GM06990 (cell line): ENCODE data around the gene ADCY10.
"Not testable (repeated sequence)": the region's sequence is repeated elsewhere in the genome, so short reads cannot be mapped to it uniquely, and the experiment has no call there.

ENCODE experiments used
- DNase-seq: peaks from one replicate; pipeline ENCODE4 v3.0.0-alpha.2; 2011; ENCODE audit not compliant: insufficient read length; ENCODE audit errors: extremely low read depth
- H3K27me3 ChIP-seq: replicated peaks from 2 replicates; pipeline ENCODE4 v1.6.0; 2011; ENCODE audit warnings: low read length; ENCODE audit not compliant: control insufficient read depth, insufficient read depth
- H3K36me3 ChIP-seq: 2 replicates; pipeline ENCODE4 v1.5.1; 2011; ENCODE audit warnings: low read length; ENCODE audit not compliant: control insufficient read depth, insufficient read depth
- H3K4me3 ChIP-seq: replicated peaks from 2 replicates; pipeline ENCODE4 v1.5.1; 2011; ENCODE audit warnings: low read depth, mild to moderate bottlenecking, control low read depth, low read length
- TF ChIP-seq, protein P1 (sequence below): IDR thresholded peaks from 2 replicates; pipeline ENCODE4 v1.5.1; 2011; ENCODE audit warnings: low read length, control low read depth, mild to moderate bottlenecking, inconsistent platforms; ENCODE audit not compliant: insufficient read depth, poor library complexity, severe bottlenecking

ADCY10 gene

DNA sequence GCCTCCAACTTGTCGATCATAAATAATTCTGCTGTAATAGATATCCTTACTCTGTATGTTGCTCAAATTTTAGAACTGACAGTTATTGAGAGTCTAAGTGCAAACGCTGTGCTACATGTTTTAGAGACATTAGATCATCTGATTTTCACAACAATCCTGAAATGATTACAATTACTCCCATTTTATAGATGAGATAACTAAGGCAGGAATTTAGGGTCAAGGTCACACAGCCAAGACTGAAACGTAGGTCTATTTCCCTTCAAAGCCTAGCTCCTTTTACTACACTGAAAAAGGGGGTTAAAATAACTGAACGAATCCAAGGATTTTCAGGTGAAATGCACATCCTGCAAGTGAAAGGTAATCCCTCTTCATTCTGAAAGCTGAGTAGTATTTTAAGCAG, 19.9 kb upstream of the ADCY10 start:
- Histone ChIP-seq H3K27me3 (no peaks in the 10 kb centered on the region), H3K4me3 (peak overlapping the region; percentile 78), H3K36me3 (no peaks in the 10 kb centered on the region)
- TF ChIP-seq, protein P1, sequence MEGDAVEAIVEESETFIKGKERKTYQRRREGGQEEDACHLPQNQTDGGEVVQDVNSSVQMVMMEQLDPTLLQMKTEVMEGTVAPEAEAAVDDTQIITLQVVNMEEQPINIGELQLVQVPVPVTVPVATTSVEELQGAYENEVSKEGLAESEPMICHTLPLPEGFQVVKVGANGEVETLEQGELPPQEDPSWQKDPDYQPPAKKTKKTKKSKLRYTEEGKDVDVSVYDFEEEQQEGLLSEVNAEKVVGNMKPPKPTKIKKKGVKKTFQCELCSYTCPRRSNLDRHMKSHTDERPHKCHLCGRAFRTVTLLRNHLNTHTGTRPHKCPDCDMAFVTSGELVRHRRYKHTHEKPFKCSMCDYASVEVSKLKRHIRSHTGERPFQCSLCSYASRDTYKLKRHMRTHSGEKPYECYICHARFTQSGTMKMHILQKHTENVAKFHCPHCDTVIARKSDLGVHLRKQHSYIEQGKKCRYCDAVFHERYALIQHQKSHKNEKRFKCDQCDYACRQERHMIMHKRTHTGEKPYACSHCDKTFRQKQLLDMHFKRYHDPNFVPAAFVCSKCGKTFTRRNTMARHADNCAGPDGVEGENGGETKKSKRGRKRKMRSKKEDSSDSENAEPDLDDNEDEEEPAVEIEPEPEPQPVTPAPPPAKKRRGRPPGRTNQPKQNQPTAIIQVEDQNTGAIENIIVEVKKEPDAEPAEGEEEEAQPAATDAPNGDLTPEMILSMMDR = no peak
- DNase-seq = no peak

DNA sequence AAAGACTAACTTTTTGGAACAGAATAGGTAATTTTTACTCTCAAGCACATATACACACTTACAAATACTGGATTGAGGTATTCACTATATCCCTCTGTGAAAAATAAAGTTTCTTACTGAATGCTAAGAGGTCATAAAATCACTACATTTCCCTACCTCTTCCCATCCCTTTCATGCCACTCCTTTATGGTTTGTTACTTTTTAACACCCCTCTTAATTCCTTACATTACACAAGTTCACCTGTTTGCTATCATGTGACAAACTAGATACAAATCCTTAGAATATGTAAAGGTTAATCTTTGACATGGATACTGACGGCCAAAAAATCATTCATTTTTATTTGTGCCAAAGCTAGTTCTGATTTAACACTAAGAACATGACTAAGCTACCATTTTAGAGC, 15.8 kb upstream of the ADCY10 start:
- TF ChIP-seq, protein P1 = no peak
- Histone ChIP-seq H3K36me3 (no peaks in the 10 kb centered on the region), H3K4me3 (no peak overlapping the region), H3K27me3 (no peaks in the 10 kb centered on the region)
- no peak for DNase-seq

DNA sequence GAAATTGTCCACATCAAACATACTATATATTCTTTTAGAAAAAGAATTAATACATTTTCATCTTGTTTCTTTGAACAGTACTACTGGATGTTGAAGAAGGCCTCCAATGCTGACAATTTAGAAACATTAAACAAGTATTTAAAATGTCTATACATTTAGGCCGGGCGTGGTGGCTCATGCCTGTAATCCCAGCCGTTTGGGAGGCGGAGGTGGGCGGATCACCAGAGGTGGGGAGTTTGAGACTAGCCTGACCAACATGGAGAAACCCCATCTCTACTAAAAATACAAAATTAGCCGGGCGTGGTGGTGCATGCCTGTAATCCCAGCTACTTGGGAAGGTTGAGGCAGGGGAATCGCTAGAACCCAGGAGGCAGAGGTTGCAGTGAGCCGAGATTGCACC, 15.0 kb upstream of the ADCY10 start:
- H3K36me3 ChIP-seq, DNase-seq, H3K4me3 ChIP-seq, H3K27me3 ChIP-seq: not testable (repeated sequence)

DNA sequence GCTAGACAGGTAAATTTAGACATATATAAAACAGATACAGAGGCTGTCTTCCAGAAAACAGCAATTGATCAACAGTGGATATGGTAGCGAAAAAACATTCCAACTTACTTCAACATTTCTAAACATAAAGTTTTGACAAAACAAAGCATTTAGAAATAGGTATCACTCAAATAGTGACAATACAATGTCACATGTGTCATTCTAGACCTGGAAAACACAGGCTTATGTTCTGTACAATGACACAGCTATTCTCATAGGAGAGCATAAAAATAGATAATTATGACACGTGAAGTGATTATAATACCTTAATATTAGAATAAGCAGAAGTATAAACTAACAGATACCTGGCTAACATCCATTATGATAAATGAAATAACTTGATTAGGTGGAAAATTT, 14.5 kb upstream of the ADCY10 start:
- Histone ChIP-seq H3K27me3 (no peaks in the 10 kb centered on the region), H3K36me3 (no peaks in the 10 kb centered on the region), H3K4me3 (no peak overlapping the region)
- DNase-seq = no peak
- TF ChIP-seq, protein P1 = no peak

DNA sequence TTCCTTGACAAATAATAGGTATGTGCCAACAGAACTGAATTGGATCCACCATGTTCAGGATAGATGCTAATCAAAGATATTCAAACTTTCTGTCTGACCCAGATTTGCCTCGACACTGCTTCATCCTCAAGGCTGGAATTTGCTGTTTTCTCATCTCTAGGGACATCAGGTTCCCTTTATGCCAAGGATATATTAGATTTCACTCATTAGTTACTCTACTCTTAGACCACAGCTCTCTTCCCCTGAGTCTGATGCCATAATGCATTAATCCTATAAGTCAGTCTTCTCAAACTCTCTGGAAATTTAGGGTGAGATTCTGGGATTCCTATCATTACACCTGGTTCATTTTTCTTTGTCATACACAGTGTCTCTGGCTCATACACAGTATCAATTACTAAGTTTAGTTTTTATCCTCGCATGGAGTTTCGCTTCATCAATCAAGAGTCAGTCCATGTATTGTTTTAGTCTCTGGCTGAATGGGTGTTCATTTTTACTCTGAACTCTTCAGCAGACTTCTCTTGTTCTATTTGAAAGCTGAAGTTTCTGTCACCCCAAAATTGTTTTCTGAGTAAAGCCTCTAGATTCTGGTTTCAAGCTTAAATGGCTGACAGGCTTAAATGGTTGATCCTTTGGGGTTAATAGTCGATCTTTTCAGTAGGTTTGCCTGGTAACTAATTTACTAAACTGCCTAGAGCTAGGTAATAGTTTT, 13.3 kb upstream of the ADCY10 start:
- H3K27me3 ChIP-seq = no peaks in the 10 kb centered on the region
- TF ChIP-seq, protein P1 = no peak
- peak; percentile 25 for DNase-seq
- H3K36me3 ChIP-seq = no peaks in the 10 kb centered on the region
- no peak overlapping the region for H3K4me3 ChIP-seq

DNA sequence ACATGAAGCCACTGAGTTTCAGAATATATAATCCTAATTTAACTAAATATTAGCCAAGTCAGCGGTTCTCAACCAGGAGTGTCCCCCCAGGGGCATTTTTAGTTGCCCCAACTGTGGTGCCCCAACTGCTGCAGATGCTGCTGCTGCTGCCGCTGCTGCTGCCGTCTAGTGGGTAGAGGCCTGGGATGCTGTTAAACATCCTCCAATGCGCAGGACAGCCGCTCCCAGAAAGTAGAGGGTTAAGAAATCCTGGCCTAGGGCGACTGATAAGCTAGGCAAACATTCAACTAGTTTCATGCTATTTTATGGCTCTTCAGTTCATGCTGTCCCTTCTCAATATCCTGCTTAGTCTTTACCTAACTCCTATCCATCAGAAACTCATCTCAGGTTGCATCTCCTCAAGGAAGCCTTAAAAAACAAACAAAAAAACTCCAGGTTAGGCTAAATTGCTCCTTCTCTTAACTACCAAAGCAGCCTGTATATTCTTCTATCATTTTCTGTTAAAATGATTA, 12.6 kb upstream of the ADCY10 start:
- TF ChIP-seq, protein P1 = no peak
- Histone ChIP-seq H3K4me3 (no peak overlapping the region), H3K27me3 (no peaks in the 10 kb centered on the region), H3K36me3 (no peaks in the 10 kb centered on the region)
- no peak for DNase-seq
